Measurements from ENCODE around the gene TP53BP2.

- no peak for TF ChIP-seq POLR2A (IDR thresholded peaks at IDR 0.05)
- no peak for TF ChIP-seq CTCF (IDR thresholded peaks at IDR 0.05)
- TF ChIP-seq EP300 (IDR thresholded peaks at IDR 0.05): no peak
Measured at GRCh38 chr1:223732993-223733798, 112.6 kb downstream of the TP53BP2 start.
